ENCODE results near the gene LINGO3. TPM values are rescaled to one million over a fixed set of nuclear protein-coding genes. Genes with fewer than 3 reads are reported as not detected.

The LINGO3 gene
- total and polyA plus RNA-seq, 2 of the 8 experiments (the other 6 are each of a cell fraction or from before 2014, with no cell fraction given): 0.59 TPM; not detected in 1

DNA sequence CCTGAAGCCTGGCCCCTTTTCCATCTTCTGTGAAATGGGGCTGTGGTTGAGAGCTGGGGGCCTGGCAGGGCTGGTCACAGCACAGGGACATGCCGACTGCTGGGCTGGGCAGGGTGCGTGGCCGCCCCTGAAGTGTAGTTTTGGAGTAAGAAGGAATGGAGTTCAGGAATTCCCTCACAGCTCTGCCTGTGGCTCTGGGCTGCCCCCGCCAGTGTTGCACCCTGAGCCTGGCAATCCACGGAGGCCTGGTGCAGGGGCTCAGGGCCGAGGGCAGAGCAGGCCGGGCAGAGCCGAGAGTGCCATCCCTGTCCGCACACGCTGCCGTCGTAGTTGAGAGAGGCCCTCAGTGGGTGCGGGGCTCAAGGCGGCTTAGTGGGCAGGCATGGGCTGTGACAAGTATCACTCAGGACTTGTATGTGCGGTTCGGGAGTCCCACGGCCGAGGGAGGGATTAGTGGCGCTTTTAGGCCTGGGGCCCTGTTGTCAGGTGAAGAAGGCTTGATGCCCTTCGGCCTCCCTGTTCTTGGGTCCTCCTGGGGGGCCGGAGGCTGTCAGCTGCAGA lies 30.2 kb upstream of the LINGO3 start:
- ChIA-PET CTCF (ENCODE audit: partially characterized antibody) (interaction anchor here (1.0 to 1.6 kb wide), 5 partner anchors 10 to 153 kb away, joined by 3 to 6 read pairs (median 3); partner anchors contain the start of genes LSM7 and SPPL2B), POLR2A (ENCODE audit: partially characterized antibody) (interaction anchor here (1.1 to 3.1 kb wide), 7 partner anchors 11 to 102 kb away, joined by 3 to 11 read pairs (median 4); partner anchors contain the start of genes LSM7, PLEKHJ1 and SPPL2B)
- Histone ChIP-seq H2BK5ac (ENCODE audit: low read depth, low read length) (no peak overlapping the region), H3K27me3 (replicated peaks in 1 of 4; ENCODE audit: control insufficient read depth in 3 of 4, extremely low read depth in 1 of 4, insufficient read depth in 3 of 4, low read length in 3 of 4) (no peaks in the 10 kb centered on the region), H3K23me2 (ENCODE audit: low read depth, low read length) (peaks cover 3% of the 10 kb centered on the region; the same call in 1 of the 2 replicates), H2BK12ac (ENCODE audit: low read depth, low read length) (no peak overlapping the region), H3K18ac (ENCODE audit: extremely low read depth, low read length) (no peak overlapping the region), H3K4ac (replicated peaks; ENCODE audit: insufficient read length, low read depth, low read length) (no peak overlapping the region), H4K5ac (ENCODE audit: insufficient read length, low read depth, low read length) (no peak overlapping the region), H3K9ac (replicated peaks in 1 of 4; ENCODE audit: extremely low read depth in 1 of 4, low read depth in 3 of 4, low read length in 3 of 4) (no peak overlapping the region), H3K79me2 (ENCODE audit: control insufficient read depth in 1 of 2, insufficient read depth in 2 of 2, low read length in 2 of 2) (peaks cover 9 to 32% of the 10 kb centered on the region in 2 experiments), H4K20me1 (replicated peaks in 1 of 2; ENCODE audit: control insufficient read depth in 1 of 2, insufficient read depth in 2 of 2, low read length in 2 of 2) (peaks cover 10 to 31% of the 10 kb centered on the region in 2 experiments), H3K4me2 (ENCODE audit: insufficient read depth in 1 of 2, low read depth in 2 of 2, low read length in 2 of 2) (no peak overlapping the region), H2BK120ac (replicated peaks; ENCODE audit: low read depth, low read length) (no peak overlapping the region), H2BK20ac (ENCODE audit: low read length) (no peak overlapping the region), H3K9me3 (ENCODE audit: insufficient read depth in 2 of 2, low read depth in 1 of 2, low read length in 1 of 2) (peaks cover 0 to 5% of the 10 kb centered on the region in 2 experiments; a peak in 1 of 4 replicates), H2BK15ac (ENCODE audit: low read length) (no peak overlapping the region), H4K91ac (replicated peaks; ENCODE audit: insufficient read length, low read length) (no peak overlapping the region), H2AFZ (ENCODE audit: low read length) (no peak overlapping the region), H3K36me3 (ENCODE audit: control insufficient read depth in 2 of 4, insufficient read depth in 4 of 4, low read length in 3 of 4) (peaks cover 2 to 23% (median 6%) of the 10 kb centered on the region in 4 experiments; a peak in 3 of 8 replicates), H3K4me3 (ENCODE audit: extremely low read depth in 1 of 4, insufficient read depth in 2 of 4, low read depth in 3 of 4, low read length in 4 of 4) (no peak overlapping the region), H3K4me1 (replicated peaks in 1 of 4; ENCODE audit: control insufficient read depth in 3 of 4, insufficient read depth in 4 of 4, low read length in 3 of 4) (peaks cover 0 to 8% (median 2%) of the 10 kb centered on the region in 4 experiments; a peak in 4 of 7 replicates), H3K23ac (ENCODE audit: insufficient read length) (no peak overlapping the region), H3K14ac (ENCODE audit: insufficient read length) (no peak overlapping the region), H4K8ac (ENCODE audit: extremely low read depth, insufficient read depth, low read length) (peak overlapping the region; percentile 51; the same call in 1 of the 2 replicates), H3K27ac (ENCODE audit: low read depth, low read length) (no peak overlapping the region), H3K79me1 (ENCODE audit: low read depth, low read length) (peaks cover 28% of the 10 kb centered on the region), H3K56ac (replicated peaks; ENCODE audit: insufficient read length, low read depth, low read length) (no peak overlapping the region), H2AK5ac (ENCODE audit: low read depth, low read length) (no peak overlapping the region)
- FAIRE-seq: no peak
- WGBS, 2 experiments (ENCODE audit: extremely low coverage in 1 of 2, insufficient coverage in 1 of 2, insufficient read length in 1 of 2, insufficient replicate concordance in 2 of 2, low coverage in 1 of 2, low lambda C conversion rate in 2 of 2, missing lambda C conversion rate in 1 of 2): 92% methylated on average over 21 of the region's 21 CpGs; no CpG with 5 or more reads in 1 of the 2 experiments
- DNase-seq (ENCODE audit: low read depth in 1 of 2, low spot score in 2 of 2): no peak
- TF ChIP-seq TAF1 (IDR thresholded peaks at IDR 0.05; ENCODE audit: low read depth, low read length) (no peak), CTBP2 (IDR thresholded peaks at IDR 0.05; ENCODE audit: borderline replicate concordance, insufficient read depth, insufficient read length, low read length) (no peak), GTF2F1 (IDR thresholded peaks at IDR 0.05; ENCODE audit: borderline replicate concordance, low read depth, low read length) (no peak), ZNF274 (IDR thresholded peaks at IDR 0.05; ENCODE audit: borderline replicate concordance, extremely low read depth, low read length) (no peak), YY1 (IDR thresholded peaks at IDR 0.05; ENCODE audit: low read depth, low read length) (no peak)
- TF ChIP-seq, protein P1, sequence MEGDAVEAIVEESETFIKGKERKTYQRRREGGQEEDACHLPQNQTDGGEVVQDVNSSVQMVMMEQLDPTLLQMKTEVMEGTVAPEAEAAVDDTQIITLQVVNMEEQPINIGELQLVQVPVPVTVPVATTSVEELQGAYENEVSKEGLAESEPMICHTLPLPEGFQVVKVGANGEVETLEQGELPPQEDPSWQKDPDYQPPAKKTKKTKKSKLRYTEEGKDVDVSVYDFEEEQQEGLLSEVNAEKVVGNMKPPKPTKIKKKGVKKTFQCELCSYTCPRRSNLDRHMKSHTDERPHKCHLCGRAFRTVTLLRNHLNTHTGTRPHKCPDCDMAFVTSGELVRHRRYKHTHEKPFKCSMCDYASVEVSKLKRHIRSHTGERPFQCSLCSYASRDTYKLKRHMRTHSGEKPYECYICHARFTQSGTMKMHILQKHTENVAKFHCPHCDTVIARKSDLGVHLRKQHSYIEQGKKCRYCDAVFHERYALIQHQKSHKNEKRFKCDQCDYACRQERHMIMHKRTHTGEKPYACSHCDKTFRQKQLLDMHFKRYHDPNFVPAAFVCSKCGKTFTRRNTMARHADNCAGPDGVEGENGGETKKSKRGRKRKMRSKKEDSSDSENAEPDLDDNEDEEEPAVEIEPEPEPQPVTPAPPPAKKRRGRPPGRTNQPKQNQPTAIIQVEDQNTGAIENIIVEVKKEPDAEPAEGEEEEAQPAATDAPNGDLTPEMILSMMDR (IDR thresholded peaks at IDR 0.05; ENCODE audit: control extremely low read depth in 1 of 3, insufficient read depth in 1 of 3, low read depth in 1 of 3, low read length in 3 of 3): no peak
- TF ChIP-seq, protein P2, sequence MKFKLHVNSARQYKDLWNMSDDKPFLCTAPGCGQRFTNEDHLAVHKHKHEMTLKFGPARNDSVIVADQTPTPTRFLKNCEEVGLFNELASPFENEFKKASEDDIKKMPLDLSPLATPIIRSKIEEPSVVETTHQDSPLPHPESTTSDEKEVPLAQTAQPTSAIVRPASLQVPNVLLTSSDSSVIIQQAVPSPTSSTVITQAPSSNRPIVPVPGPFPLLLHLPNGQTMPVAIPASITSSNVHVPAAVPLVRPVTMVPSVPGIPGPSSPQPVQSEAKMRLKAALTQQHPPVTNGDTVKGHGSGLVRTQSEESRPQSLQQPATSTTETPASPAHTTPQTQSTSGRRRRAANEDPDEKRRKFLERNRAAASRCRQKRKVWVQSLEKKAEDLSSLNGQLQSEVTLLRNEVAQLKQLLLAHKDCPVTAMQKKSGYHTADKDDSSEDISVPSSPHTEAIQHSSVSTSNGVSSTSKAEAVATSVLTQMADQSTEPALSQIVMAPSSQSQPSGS (IDR thresholded peaks at IDR 0.05; ENCODE audit: low read length): no peak
